Measurements from ENCODE around the gene RNF151. TPM values are rescaled to one million over a fixed set of nuclear protein-coding genes. Genes with fewer than 3 reads are reported as not detected.

The RNF151 gene
- total RNA-seq, 1 donor from 2014 or later: not detected

DNA sequence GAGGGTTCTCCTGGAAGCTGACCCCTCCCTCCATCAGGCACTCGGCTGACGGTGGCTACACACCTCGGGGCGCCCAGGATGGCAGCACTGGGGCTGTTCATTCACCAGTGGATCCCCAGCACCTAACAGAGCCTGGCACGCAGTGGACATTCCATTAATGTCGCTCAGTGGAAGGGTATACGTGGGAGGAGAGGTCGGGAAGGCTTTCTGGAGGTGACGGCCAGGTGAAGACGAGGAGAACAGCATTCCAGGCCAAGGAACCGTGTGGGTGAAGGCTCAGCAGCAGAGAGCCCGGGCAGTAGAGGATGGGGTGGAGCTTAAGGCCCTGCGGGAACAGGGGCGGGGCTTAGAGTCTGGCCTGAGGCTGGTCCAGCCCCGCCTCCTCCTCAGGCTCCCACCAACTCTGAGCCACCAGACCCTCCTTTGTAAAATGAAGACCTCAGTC is 45.9 kb upstream of the RNF151 start:
- no peak overlapping the region for H3K27ac ChIP-seq (ENCODE audit: low read depth, low read length)
- no peak for DNase-seq (ENCODE audit: low read depth)
- FAIRE-seq: no peak
- no peak overlapping the region for H2AFZ ChIP-seq (ENCODE audit: low read depth, low read length)
- H3K36me3 ChIP-seq (ENCODE audit: insufficient read depth, low read length): no peaks in the 10 kb centered on the region
- H3K4me2 ChIP-seq (ENCODE audit: low read length): no peak overlapping the region
- Mint-ChIP-seq H3K4me1 (ENCODE audit: low read depth, unreplicated experiment) (peaks cover 2% of the 10 kb centered on the region), H3K4me3 (ENCODE audit: unreplicated experiment) (peak overlapping the region; percentile 22), H3K27me3 (ENCODE audit: low read depth, unreplicated experiment) (peaks cover 56% of the 10 kb centered on the region), H3K27ac (ENCODE audit: unreplicated experiment) (no peak overlapping the region), H3K36me3 (ENCODE audit: low read depth, unreplicated experiment) (no peaks in the 10 kb centered on the region), H3K9me3 (ENCODE audit: unreplicated experiment) (no peaks in the 10 kb centered on the region)
- H3K9me3 ChIP-seq (ENCODE audit: insufficient read depth, low read depth, low read length): no peaks in the 10 kb centered on the region
- H3K4me3 ChIP-seq (ENCODE audit: insufficient read depth, low read depth, low read length): no peak overlapping the region
- no peak overlapping the region for H3K9ac ChIP-seq (ENCODE audit: low read length)
- H4K20me1 ChIP-seq (ENCODE audit: insufficient read depth, low read length): no peaks in the 10 kb centered on the region
- peak; percentile 51 for TF ChIP-seq EZH2 (IDR thresholded peaks at IDR 0.05; ENCODE audit: insufficient read depth, low read length)
- TF ChIP-seq, protein P1, sequence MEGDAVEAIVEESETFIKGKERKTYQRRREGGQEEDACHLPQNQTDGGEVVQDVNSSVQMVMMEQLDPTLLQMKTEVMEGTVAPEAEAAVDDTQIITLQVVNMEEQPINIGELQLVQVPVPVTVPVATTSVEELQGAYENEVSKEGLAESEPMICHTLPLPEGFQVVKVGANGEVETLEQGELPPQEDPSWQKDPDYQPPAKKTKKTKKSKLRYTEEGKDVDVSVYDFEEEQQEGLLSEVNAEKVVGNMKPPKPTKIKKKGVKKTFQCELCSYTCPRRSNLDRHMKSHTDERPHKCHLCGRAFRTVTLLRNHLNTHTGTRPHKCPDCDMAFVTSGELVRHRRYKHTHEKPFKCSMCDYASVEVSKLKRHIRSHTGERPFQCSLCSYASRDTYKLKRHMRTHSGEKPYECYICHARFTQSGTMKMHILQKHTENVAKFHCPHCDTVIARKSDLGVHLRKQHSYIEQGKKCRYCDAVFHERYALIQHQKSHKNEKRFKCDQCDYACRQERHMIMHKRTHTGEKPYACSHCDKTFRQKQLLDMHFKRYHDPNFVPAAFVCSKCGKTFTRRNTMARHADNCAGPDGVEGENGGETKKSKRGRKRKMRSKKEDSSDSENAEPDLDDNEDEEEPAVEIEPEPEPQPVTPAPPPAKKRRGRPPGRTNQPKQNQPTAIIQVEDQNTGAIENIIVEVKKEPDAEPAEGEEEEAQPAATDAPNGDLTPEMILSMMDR (IDR thresholded peaks at IDR 0.05; ENCODE audit: insufficient read depth, low read depth, low read length): no peak
- H3K27me3 ChIP-seq (ENCODE audit: insufficient read depth, low read length): peaks cover 59% of the 10 kb centered on the region
- H3K4me1 ChIP-seq (ENCODE audit: insufficient read depth, low read length): no peaks in the 10 kb centered on the region
- no peaks in the 10 kb centered on the region for H3K79me2 ChIP-seq (ENCODE audit: insufficient read depth, low read length)

DNA sequence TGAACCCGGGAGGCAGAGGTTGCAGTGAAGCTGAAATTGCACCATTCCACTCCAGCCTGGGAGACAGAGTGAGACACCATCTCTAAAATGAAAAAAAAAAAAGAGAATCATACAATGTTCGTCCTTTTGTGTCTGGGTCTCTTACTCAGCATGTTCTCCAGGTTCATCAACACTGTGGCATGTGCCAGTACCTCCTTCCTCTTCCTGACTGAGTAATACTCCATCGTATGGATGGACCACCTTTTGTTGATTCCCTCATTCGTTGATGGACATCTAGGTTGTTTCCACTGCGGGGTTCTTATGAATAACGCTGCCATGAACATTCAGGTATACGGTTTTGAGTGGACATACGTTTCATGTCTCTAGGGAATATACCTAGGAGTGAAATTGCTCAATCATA is 44.3 kb upstream of the RNF151 start:
- H3K9me3 Mint-ChIP-seq (ENCODE audit: unreplicated experiment): no peaks in the 10 kb centered on the region
- no peak overlapping the region for H3K4me3 Mint-ChIP-seq (ENCODE audit: unreplicated experiment)
- Histone ChIP-seq H3K4me3 (ENCODE audit: insufficient read depth, low read depth, low read length) (no peak overlapping the region), H3K4me1 (ENCODE audit: insufficient read depth, low read length) (no peaks in the 10 kb centered on the region), H3K27ac (ENCODE audit: low read depth, low read length) (no peak overlapping the region), H3K27me3 (ENCODE audit: insufficient read depth, low read length) (peaks cover 49% of the 10 kb centered on the region), H4K20me1 (ENCODE audit: insufficient read depth, low read length) (no peaks in the 10 kb centered on the region), H3K4me2 (ENCODE audit: low read length) (no peak overlapping the region), H3K9ac (ENCODE audit: low read length) (no peak overlapping the region), H3K36me3 (ENCODE audit: insufficient read depth, low read length) (no peaks in the 10 kb centered on the region), H3K9me3 (ENCODE audit: insufficient read depth, low read depth, low read length) (no peaks in the 10 kb centered on the region), H3K79me2 (ENCODE audit: insufficient read depth, low read length) (no peaks in the 10 kb centered on the region), H2AFZ (ENCODE audit: low read depth, low read length) (no peak overlapping the region)
- H3K27ac Mint-ChIP-seq (ENCODE audit: unreplicated experiment): no peak overlapping the region
- DNase-seq (ENCODE audit: low read depth) (no peak), FAIRE-seq (no peak)
- H3K27me3 Mint-ChIP-seq (ENCODE audit: low read depth, unreplicated experiment): peaks cover 41% of the 10 kb centered on the region
- TF ChIP-seq EZH2 (IDR thresholded peaks at IDR 0.05; ENCODE audit: insufficient read depth, low read length): no peak
- TF ChIP-seq, protein P1 (IDR thresholded peaks at IDR 0.05; ENCODE audit: insufficient read depth, low read depth, low read length): no peak
- peaks cover 2% of the 10 kb centered on the region for H3K4me1 Mint-ChIP-seq (ENCODE audit: low read depth, unreplicated experiment)
- no peaks in the 10 kb centered on the region for H3K36me3 Mint-ChIP-seq (ENCODE audit: low read depth, unreplicated experiment)

DNA sequence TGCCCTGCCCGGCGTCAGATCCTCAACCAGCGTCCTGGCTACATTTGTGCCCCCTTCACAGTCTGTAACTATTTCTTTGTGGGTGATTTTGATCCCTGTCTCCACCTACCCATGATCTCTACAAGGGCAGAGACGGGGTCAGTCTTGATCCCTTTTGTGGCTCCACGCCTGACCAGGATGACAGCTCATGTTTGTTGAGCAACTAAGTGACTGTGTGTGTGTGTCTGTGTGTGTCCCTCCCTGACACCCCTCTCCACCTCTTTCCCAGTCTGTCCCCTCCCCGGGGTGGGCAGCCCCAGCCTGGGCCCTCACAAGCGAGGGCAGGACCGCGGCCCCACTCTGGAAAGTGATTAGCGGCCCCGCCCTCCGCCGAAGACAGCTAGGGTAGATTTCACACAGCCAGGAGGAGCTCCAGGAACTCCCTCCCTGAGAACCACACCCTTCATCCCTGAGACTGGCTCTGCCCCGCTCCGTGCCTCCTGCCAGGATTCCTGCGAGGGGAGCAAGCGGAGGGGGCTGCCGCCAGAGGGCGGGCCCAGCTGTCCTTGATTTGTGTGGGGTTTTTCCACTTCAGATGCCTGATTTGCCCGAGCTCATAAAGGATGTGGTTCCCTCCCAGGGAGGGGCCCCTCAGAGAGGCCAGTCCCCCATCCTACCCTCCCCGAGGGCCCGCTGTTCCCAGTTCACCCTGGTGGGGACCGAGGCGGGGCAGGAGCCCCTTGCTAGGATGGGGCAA is 43.2 kb upstream of the RNF151 start:
- no peaks in the 10 kb centered on the region for H3K9me3 ChIP-seq (ENCODE audit: insufficient read depth, low read depth, low read length)
- no peaks in the 10 kb centered on the region for H3K79me2 ChIP-seq (ENCODE audit: insufficient read depth, low read length)
- FAIRE-seq (no peak), DNase-seq (ENCODE audit: low read depth) (no peak)
- TF ChIP-seq, protein P1 (IDR thresholded peaks at IDR 0.05; ENCODE audit: insufficient read depth, low read depth, low read length): peak; percentile 18
- peak; percentile 41 for TF ChIP-seq EZH2 (IDR thresholded peaks at IDR 0.05; ENCODE audit: insufficient read depth, low read length)
- Mint-ChIP-seq H3K27ac (ENCODE audit: unreplicated experiment) (no peak overlapping the region), H3K4me3 (ENCODE audit: unreplicated experiment) (no peak overlapping the region), H3K36me3 (ENCODE audit: low read depth, unreplicated experiment) (no peaks in the 10 kb centered on the region), H3K27me3 (ENCODE audit: low read depth, unreplicated experiment) (peaks cover 41% of the 10 kb centered on the region), H3K9me3 (ENCODE audit: unreplicated experiment) (no peaks in the 10 kb centered on the region), H3K4me1 (ENCODE audit: low read depth, unreplicated experiment) (peaks cover 2% of the 10 kb centered on the region)
- H2AFZ ChIP-seq (ENCODE audit: low read depth, low read length): no peak overlapping the region
- H3K4me2 ChIP-seq (ENCODE audit: low read length): no peak overlapping the region
- H3K27me3 ChIP-seq (ENCODE audit: insufficient read depth, low read length): peaks cover 45% of the 10 kb centered on the region
- no peaks in the 10 kb centered on the region for H4K20me1 ChIP-seq (ENCODE audit: insufficient read depth, low read length)
- H3K4me3 ChIP-seq (ENCODE audit: insufficient read depth, low read depth, low read length): no peak overlapping the region
- H3K36me3 ChIP-seq (ENCODE audit: insufficient read depth, low read length): no peaks in the 10 kb centered on the region
- no peak overlapping the region for H3K27ac ChIP-seq (ENCODE audit: low read depth, low read length)
- H3K4me1 ChIP-seq (ENCODE audit: insufficient read depth, low read length): no peaks in the 10 kb centered on the region
- no peak overlapping the region for H3K9ac ChIP-seq (ENCODE audit: low read length)

All from astrocyte (in vitro differentiated cells and primary cell).